Suprapubic skin (tissue), 4 donors: ENCODE results near the gene LYST. TPM values are rescaled to one million over a fixed set of nuclear protein-coding genes. Genes with fewer than 3 reads are reported as not detected.

Experiments used
- DNase-seq, 2 donors: peaks; one replicate each; pipeline ENCODE4 v3.0.0-alpha.2; 2019; ENCODE audit warnings: low spot score in 2 of 2
- H3K27ac ChIP-seq: fragments of 200-600 bp; sonication (generic); one replicate; pipeline ENCODE4 v1.5.1; 2019
- H3K27me3 ChIP-seq: fragments of 200-600 bp; sonication (generic); one replicate; pipeline ENCODE4 v1.5.1; 2019
- H3K36me3 ChIP-seq: fragments of 200-600 bp; sonication (generic); one replicate; pipeline ENCODE4 v1.5.1; 2019
- H3K4me1 ChIP-seq: fragments of 200-600 bp; sonication (generic); one replicate; pipeline ENCODE4 v1.5.1; 2019
- H3K4me3 ChIP-seq: fragments of 200-600 bp; sonication (generic); one replicate; pipeline ENCODE4 v1.5.1; 2019; ENCODE audit warnings: mild to moderate bottlenecking
- H3K9me3 ChIP-seq: fragments of 200-600 bp; sonication (generic); one replicate; pipeline ENCODE4 v1.5.1; 2019
- EP300 ChIP-seq: sonication (generic); formaldehyde crosslinking; IDR thresholded peaks from one replicate; pipeline ENCODE4 v1.6.1; 2017; ENCODE audit warnings: antibody characterized with exemption
- POLR2A ChIP-seq, 2 donors: fragments of 450-650 bp; IDR thresholded peaks; one replicate each; pipeline ENCODE4 v1.6.1; 2017; ENCODE audit warnings: antibody characterized with exemption in 2 of 2, mild to moderate bottlenecking in 2 of 2, moderate library complexity in 2 of 2
- POLR2AphosphoS5 ChIP-seq, 3 donors: sonication (generic); formaldehyde crosslinking; IDR thresholded peaks; one replicate each; pipeline ENCODE4 v1.6.1; 2017; ENCODE audit warnings: antibody characterized with exemption in 3 of 3
- WGBS: methylation state at CpG from one replicate; pipeline ENCODE4 v1.1.5; 2018; 5-methylcytosine and 5-hydroxymethylcytosine counted together
- total RNA-seq, 4 donors: library from RNA; depleted of rRNA; stranded (reverse); fragments of >200 nt; gene quantifications; one replicate each; pipeline ENCODE4 v1.1.0, GENCODE V29; 2016
- TF ChIP-seq, protein P1 (sequence below), 2 donors: fragments of 200-600 bp in 1 of 2; fragments of 450-650 bp in 1 of 2; sonication (generic) in 1 of 2; IDR thresholded peaks; one replicate each; pipeline ENCODE4 v1.5.1; 2016 to 2019; ENCODE audit warnings: antibody characterized with exemption in 2 of 2, mild to moderate bottlenecking in 1 of 2, moderate library complexity in 1 of 2

Gene LYST
- total RNA-seq, 4 donors from 2014 or later: 40.1 to 118 (median 68.8) TPM

DNA sequence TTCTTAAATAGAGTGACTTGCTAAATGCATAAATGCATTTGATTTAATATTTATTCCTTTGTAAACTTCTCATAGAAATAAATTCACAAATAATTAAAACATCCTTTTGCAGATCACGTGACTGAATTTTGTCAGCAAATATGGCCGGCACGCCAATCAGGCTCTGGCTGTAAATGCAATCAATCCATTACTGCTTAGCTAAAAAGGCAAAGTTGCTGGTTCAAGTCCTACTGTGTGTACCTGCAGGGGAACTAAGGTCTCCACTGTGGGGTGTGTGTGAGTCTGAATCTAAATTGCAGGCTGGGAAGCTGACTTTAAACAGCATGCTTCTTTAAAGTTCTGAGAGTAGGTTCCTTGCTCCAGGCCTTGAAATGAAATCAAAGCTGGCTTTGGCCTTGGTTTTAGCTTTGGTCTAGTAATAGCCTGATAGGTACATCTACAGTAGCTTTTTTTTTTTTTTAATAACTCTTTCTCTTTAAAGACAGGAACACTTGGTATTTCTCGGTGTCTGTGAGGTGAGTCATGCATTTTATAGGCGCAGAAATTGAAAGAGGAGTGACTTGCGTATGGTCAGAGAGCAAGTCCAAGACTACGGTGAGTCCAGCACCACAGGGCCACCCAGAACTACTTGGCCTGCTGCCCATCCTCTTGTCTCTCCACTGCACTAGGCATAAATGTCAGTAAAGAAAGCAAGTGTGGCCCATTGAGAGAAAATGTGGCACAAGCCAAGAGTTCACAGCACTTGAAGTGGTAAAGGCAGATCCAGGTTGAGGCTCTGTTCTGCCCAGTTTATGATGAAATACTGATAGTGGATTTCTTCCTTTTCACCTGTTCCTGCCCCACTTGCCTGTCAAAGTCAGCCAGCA lies 36.2 kb upstream of the LYST start:
- 50% methylated on average over 7 of the region's 7 CpGs for WGBS

DNA sequence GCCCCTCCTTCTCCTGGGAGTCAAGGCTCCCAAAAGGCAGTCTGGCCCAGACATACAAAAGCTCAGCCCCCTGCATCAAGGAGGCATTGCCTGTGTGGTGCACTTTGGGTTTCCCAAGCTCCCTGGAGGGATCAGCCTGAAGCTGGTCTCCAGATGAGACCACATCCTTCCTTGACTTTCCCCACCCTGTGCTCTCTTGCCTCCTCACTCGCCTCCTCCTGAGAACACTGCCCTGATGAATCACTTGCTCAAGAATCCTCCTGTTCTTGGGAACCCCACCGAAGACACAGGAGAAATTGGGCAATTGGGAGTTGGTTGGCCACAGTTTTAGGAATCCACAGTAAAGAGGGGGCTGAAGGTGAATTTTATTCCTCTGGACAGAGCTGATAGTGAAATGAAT lies 34.8 kb upstream of the LYST start:
- Histone ChIP-seq H3K27ac (no peak overlapping the region), H3K27me3 (no peaks in the 10 kb centered on the region), H3K9me3 (no peaks in the 10 kb centered on the region), H3K36me3 (no peaks in the 10 kb centered on the region), H3K4me1 (peaks cover 6% of the 10 kb centered on the region), H3K4me3 (no peak overlapping the region)
- WGBS: 69% methylated on average over 2 of the region's 2 CpGs
- DNase-seq: no peak
- TF ChIP-seq, protein P1, sequence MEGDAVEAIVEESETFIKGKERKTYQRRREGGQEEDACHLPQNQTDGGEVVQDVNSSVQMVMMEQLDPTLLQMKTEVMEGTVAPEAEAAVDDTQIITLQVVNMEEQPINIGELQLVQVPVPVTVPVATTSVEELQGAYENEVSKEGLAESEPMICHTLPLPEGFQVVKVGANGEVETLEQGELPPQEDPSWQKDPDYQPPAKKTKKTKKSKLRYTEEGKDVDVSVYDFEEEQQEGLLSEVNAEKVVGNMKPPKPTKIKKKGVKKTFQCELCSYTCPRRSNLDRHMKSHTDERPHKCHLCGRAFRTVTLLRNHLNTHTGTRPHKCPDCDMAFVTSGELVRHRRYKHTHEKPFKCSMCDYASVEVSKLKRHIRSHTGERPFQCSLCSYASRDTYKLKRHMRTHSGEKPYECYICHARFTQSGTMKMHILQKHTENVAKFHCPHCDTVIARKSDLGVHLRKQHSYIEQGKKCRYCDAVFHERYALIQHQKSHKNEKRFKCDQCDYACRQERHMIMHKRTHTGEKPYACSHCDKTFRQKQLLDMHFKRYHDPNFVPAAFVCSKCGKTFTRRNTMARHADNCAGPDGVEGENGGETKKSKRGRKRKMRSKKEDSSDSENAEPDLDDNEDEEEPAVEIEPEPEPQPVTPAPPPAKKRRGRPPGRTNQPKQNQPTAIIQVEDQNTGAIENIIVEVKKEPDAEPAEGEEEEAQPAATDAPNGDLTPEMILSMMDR (IDR thresholded peaks at IDR 0.05): no peak
- no peak for TF ChIP-seq POLR2A (IDR thresholded peaks at IDR 0.05)
- no peak for TF ChIP-seq POLR2AphosphoS5 (IDR thresholded peaks at IDR 0.05)
- TF ChIP-seq EP300: no peak

More for the DNA sequence above, 36.2 kb upstream of the LYST start:
- DNase-seq: no peak
- peaks cover 6% of the 10 kb centered on the region for H3K4me1 ChIP-seq
- H3K27me3 ChIP-seq: no peaks in the 10 kb centered on the region
- H3K9me3 ChIP-seq: no peaks in the 10 kb centered on the region
- no peak for TF ChIP-seq POLR2A (IDR thresholded peaks at IDR 0.05)
- TF ChIP-seq POLR2AphosphoS5 (IDR thresholded peaks at IDR 0.05): no peak
- no peak for TF ChIP-seq EP300
- TF ChIP-seq, protein P1 (IDR thresholded peaks at IDR 0.05): no peak
- no peaks in the 10 kb centered on the region for H3K36me3 ChIP-seq
- no peak overlapping the region for H3K4me3 ChIP-seq
- no peak overlapping the region for H3K27ac ChIP-seq

DNA sequence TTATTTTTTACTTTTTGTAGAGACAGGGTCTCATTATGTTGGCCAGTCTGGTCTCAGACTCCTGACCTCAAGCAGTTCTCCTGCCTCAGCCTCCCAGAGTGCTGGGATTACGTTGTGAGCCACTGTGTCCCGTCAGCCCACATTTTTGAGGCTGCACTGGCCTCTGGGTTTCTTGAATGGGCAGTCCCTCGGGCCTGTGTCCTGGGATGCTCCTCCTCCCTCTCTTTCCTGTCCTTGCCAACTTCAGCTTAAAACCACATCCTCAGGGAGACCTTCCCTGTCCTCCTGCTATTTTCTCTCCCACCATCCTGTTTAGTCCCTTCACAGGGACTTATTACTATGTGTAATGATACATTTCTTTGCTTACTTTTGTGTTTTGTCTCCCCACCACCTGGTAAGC lies 31.4 kb upstream of the LYST start:
- H3K4me1 ChIP-seq: peaks cover 2% of the 10 kb centered on the region
- DNase-seq: no peak
- no peaks in the 10 kb centered on the region for H3K36me3 ChIP-seq
- H3K4me3 ChIP-seq: no peak overlapping the region
- no peaks in the 10 kb centered on the region for H3K9me3 ChIP-seq
- WGBS: 80% methylated on average over 3 of the region's 3 CpGs
- H3K27ac ChIP-seq: no peak overlapping the region
- H3K27me3 ChIP-seq: no peaks in the 10 kb centered on the region
- TF ChIP-seq POLR2AphosphoS5 (IDR thresholded peaks at IDR 0.05) (no peak), POLR2A (IDR thresholded peaks at IDR 0.05) (no peak), EP300 (no peak)
- TF ChIP-seq, protein P1 (IDR thresholded peaks at IDR 0.05): no peak

DNA sequence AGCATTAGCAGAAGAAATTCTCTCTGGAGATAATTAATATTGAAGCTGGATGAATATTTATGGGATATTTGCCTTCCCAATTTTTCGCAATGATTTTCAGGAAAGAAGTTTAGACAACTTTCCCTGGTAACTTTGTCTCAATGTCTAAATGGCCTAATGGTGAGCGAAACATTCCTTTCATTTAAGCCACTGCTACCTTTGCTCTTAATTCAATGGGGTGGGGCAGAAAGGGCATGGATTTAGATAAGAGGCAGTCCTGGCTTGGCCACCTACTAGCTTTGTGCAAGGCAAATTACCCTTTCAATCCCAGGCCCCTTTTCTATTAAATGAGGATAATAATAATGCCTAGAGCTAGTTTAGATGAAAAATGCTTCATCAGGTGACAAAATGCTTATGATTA lies 27.1 kb upstream of the LYST start:
- H3K4me1 ChIP-seq: no peaks in the 10 kb centered on the region
- TF ChIP-seq, protein P1 (IDR thresholded peaks at IDR 0.05): no peak
- TF ChIP-seq EP300: no peak
- no peak for TF ChIP-seq POLR2A (IDR thresholded peaks at IDR 0.05)
- TF ChIP-seq POLR2AphosphoS5 (IDR thresholded peaks at IDR 0.05): no peak
- DNase-seq: no peak
- no peaks in the 10 kb centered on the region for H3K27me3 ChIP-seq
- 94% methylated on average over 2 of the region's 2 CpGs for WGBS
- H3K27ac ChIP-seq: no peak overlapping the region
- no peak overlapping the region for H3K4me3 ChIP-seq
- H3K9me3 ChIP-seq: no peaks in the 10 kb centered on the region
- H3K36me3 ChIP-seq: no peaks in the 10 kb centered on the region

DNA sequence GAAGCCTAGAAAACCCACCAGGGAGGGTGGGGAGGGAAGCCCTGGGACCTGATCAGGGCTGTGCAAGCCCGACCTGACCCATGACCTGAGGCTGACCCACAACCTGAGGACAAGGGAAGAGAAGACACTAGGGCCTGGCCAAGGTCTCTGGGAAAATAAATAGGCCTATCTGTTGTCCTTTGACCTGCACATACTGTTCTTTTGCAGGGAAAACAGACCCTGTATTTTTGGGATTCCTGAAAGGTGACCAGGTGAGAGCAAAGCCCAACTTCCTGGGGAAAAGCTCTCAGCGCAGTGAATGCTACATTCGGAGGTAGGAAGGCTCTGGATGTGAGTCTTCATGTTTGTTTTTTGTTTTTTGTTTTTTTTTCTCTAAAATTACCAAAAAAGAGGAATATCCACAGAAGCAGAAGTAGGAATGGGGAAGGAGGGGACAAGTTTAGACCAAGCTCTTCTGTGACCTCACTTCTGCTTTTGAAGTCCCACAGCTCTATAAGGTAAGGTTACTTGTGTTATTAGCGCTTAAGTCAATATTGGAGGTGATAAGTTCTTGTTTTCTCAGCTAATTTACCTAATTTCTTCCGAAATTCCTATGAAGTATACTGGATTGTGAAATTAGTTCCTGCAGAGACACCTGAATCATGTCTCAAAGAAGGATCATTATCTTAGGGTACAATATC lies 26.2 kb upstream of the LYST start:
- TF ChIP-seq EP300 (no peak), POLR2AphosphoS5 (IDR thresholded peaks at IDR 0.05) (no peak), POLR2A (IDR thresholded peaks at IDR 0.05) (no peak)
- TF ChIP-seq, protein P1 (IDR thresholded peaks at IDR 0.05): no peak
- Histone ChIP-seq H3K4me1 (no peaks in the 10 kb centered on the region), H3K9me3 (no peaks in the 10 kb centered on the region), H3K27me3 (no peaks in the 10 kb centered on the region), H3K4me3 (no peak overlapping the region), H3K36me3 (no peaks in the 10 kb centered on the region), H3K27ac (no peak overlapping the region)
- no peak for DNase-seq
- 81% methylated on average over 5 of the region's 5 CpGs for WGBS
